Neural crest cell (in vitro differentiated cells): ENCODE data around the gene PHACTR1. TPM values are rescaled to one million over a fixed set of nuclear protein-coding genes. Genes with fewer than 3 reads are reported as not detected.

Experiments used
- DNase-seq: peaks from one replicate; pipeline ENCODE4 v3.0.0; 2021; ENCODE audit warnings: low read depth, mixed read lengths, low spot score
- H3K27ac Mint-ChIP-seq: one replicate; pipeline ENCODE4 v1.8.0; 2021; ENCODE audit warnings: mild to moderate bottlenecking, mixed read lengths; ENCODE audit not compliant: unreplicated experiment
- H3K27me3 Mint-ChIP-seq: 2 replicates; pipeline ENCODE4 v1.8.0; 2021; ENCODE audit warnings: low read depth, mild to moderate bottlenecking, mixed read lengths
- H3K36me3 Mint-ChIP-seq: 2 replicates; pipeline ENCODE4 v1.8.0; 2021; ENCODE audit warnings: low read depth, mild to moderate bottlenecking, mixed read lengths
- H3K4me1 Mint-ChIP-seq: 2 replicates; pipeline ENCODE4 v1.8.0; 2021; ENCODE audit warnings: mixed read lengths
- H3K4me3 Mint-ChIP-seq: one replicate; pipeline ENCODE4 v1.8.0; 2021; ENCODE audit warnings: mild to moderate bottlenecking, mixed read lengths
- H3K9me3 Mint-ChIP-seq: 2 replicates; pipeline ENCODE4 v1.8.0; 2021; ENCODE audit warnings: mixed read lengths
- total RNA-seq: library from RNA; stranded (reverse); gene quantifications from 2 replicates; pipeline ENCODE4 v1.2.1, GENCODE V29; 2021
- TF ChIP-seq, protein P1 (sequence below): fragments of 200-600 bp; sonication (generic); conservative IDR thresholded peaks from 2 replicates; pipeline ENCODE4 v1.5.0; 2021; ENCODE audit warnings: antibody characterized with exemption, mild to moderate bottlenecking

PHACTR1 gene
- total RNA-seq, 1 donor from 2014 or later: 10.4 TPM

DNA sequence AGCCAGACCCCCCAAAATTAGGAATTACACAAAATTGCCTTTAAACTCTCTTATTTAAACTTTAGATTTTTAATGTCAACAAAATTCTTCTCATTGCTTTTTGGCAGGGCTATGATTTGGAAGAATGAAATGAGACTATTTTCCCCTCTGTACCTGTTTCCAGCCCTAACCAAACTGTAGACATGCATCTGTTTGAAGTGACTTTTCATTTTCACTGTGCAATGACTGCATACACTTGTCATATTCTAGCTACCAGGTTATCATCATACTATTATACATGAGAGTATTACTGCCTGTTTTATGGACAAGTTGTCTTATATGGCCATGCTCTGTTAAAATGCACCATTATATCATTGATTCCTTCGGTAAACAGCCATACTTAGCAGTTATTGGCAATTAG lies 316.6 kb downstream of the PHACTR1 start:
- Mint-ChIP-seq H3K27ac (no peak overlapping the region), H3K9me3 (no peaks in the 10 kb centered on the region), H3K4me1 (no peaks in the 10 kb centered on the region), H3K27me3 (no peaks in the 10 kb centered on the region), H3K4me3 (no peak overlapping the region), H3K36me3 (no peaks in the 10 kb centered on the region)
- no peak for DNase-seq
- TF ChIP-seq, protein P1, sequence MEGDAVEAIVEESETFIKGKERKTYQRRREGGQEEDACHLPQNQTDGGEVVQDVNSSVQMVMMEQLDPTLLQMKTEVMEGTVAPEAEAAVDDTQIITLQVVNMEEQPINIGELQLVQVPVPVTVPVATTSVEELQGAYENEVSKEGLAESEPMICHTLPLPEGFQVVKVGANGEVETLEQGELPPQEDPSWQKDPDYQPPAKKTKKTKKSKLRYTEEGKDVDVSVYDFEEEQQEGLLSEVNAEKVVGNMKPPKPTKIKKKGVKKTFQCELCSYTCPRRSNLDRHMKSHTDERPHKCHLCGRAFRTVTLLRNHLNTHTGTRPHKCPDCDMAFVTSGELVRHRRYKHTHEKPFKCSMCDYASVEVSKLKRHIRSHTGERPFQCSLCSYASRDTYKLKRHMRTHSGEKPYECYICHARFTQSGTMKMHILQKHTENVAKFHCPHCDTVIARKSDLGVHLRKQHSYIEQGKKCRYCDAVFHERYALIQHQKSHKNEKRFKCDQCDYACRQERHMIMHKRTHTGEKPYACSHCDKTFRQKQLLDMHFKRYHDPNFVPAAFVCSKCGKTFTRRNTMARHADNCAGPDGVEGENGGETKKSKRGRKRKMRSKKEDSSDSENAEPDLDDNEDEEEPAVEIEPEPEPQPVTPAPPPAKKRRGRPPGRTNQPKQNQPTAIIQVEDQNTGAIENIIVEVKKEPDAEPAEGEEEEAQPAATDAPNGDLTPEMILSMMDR: no peak

DNA sequence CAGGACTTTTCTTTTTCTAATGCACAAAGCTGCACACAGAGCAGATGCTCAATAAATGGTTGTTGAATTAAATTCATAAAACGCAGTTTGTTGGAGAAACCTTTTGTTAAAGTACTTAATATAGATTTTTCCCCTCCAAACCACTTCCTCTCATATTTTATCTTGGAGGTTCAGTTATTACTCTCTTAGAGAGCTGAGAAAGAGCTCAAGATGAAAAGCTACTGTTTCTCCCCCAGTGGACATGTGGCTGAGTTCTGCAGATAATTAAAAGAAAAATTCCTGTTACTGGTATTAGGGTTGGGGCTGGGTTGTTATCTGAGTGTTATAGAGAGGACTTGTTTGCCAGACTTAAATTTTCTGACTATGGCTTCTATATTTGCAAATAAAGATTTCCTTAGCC lies 317.7 kb downstream of the PHACTR1 start:
- no peaks in the 10 kb centered on the region for H3K4me1 Mint-ChIP-seq
- no peak overlapping the region for H3K27ac Mint-ChIP-seq
- no peaks in the 10 kb centered on the region for H3K27me3 Mint-ChIP-seq
- no peaks in the 10 kb centered on the region for H3K9me3 Mint-ChIP-seq
- no peak overlapping the region for H3K4me3 Mint-ChIP-seq
- DNase-seq: no peak
- H3K36me3 Mint-ChIP-seq: no peaks in the 10 kb centered on the region
- TF ChIP-seq, protein P1: no peak

DNA sequence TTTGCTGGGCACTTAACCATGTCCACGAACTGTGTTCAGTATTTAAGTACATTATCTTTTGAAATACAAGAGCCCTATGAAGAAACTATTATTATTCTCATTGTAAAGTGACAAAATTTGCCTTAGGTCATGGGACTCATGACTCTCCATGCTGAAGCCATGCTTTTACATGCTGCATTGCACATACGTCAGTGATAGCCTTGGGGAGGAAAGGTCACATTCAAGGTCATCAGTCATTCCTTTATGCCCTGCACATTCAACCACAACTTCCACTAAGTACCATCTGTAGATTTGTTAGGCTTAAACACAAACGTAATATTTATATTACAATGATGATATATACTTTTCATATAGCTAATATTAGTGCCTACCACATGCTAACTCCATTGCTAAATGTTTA lies 319.0 kb downstream of the PHACTR1 start:
- no peaks in the 10 kb centered on the region for H3K9me3 Mint-ChIP-seq
- no peak overlapping the region for H3K27ac Mint-ChIP-seq
- H3K36me3 Mint-ChIP-seq: no peaks in the 10 kb centered on the region
- DNase-seq: no peak
- H3K27me3 Mint-ChIP-seq: no peaks in the 10 kb centered on the region
- H3K4me3 Mint-ChIP-seq: no peak overlapping the region
- TF ChIP-seq, protein P1: no peak
- no peaks in the 10 kb centered on the region for H3K4me1 Mint-ChIP-seq

DNA sequence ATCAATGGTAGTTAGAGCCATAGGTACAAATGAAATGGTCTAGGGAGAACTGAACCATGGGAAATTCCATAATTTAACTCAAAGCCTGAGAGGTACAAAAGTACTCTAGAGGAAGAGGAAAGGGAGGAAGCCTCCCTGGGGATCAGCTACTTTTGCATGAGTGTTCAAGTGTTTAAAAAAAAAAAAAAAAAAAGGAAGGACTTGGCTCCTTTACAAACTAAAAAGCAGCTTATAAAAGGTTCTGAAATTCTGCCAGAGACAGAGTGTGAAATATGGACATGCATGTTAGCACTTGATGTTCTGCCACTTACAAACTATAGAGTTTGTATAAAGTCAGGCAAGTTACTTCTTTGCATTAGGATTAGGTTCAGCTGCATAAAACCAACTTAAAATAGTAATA lies 321.7 kb downstream of the PHACTR1 start:
- Mint-ChIP-seq H3K4me1 (no peaks in the 10 kb centered on the region), H3K4me3 (no peak overlapping the region)
- no peak for DNase-seq

DNA sequence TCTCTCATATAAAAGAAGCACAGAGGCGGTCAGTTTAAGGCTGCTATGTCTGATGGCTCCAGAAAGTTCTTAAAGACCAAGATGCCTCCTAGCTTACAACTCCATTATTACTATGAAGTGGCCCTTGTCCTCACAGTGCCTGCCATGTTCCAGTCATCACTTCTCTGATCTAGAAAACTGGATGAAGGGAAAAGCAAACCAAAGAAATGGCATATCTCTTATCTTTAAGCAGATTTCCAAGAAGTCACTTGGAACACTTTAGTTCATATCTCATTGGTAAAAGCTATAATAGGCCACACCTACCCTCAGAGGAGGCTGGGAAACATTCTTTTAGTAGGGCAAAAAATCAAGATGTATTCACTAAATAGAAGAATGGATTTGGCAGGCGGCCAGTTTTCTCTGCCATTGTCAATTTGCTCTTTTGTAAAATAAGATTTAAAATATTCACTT lies 322.2 kb downstream of the PHACTR1 start:
- Mint-ChIP-seq H3K9me3 (no peaks in the 10 kb centered on the region), H3K36me3 (no peaks in the 10 kb centered on the region), H3K27me3 (no peaks in the 10 kb centered on the region), H3K27ac (no peak overlapping the region), H3K4me1 (no peaks in the 10 kb centered on the region), H3K4me3 (no peak overlapping the region)
- TF ChIP-seq, protein P1: no peak
- no peak for DNase-seq

More for the DNA sequence above, 321.7 kb downstream of the PHACTR1 start:
- Mint-ChIP-seq H3K27ac (no peak overlapping the region), H3K9me3 (no peaks in the 10 kb centered on the region), H3K36me3 (no peaks in the 10 kb centered on the region), H3K27me3 (no peaks in the 10 kb centered on the region)
- TF ChIP-seq, protein P1: no peak

DNA sequence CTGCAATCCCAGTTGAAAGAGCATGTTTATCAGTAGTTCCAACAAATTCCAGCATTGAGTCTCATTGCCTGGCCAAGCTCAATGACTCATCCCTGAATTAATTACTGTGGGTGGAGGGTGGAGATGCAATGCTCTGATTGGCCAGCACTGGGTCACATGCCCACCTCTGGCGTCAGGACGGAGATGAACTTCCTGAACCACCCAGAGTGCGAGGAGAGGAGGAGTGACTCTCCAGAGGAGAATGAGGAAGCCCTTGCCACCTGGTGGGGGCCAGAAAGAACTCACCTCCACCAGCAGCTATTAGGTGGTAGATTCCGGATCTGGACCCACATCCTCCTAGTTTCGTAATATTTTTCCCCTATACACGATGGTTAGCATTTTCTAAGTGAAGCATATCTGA lies 327.8 kb downstream of the PHACTR1 start:
- Mint-ChIP-seq H3K9me3 (peaks cover 2% of the 10 kb centered on the region), H3K27me3 (no peaks in the 10 kb centered on the region), H3K36me3 (no peaks in the 10 kb centered on the region), H3K4me1 (no peaks in the 10 kb centered on the region), H3K4me3 (no peak overlapping the region), H3K27ac (no peak overlapping the region)
- TF ChIP-seq, protein P1: no peak
- no peak for DNase-seq
